K562 (cell line): ENCODE measurements around the gene ARMC6. TPM values are rescaled to one million over a fixed set of nuclear protein-coding genes. Genes with fewer than 3 reads are reported as not detected.

Source experiments
- BRCA1 ChIP-seq, 2 experiments: fragments of 450-650 bp in 1 of 2; sonication (generic) in 1 of 2; formaldehyde crosslinking in 1 of 2; IDR thresholded peaks; 2 replicates each; pipeline versions ENCODE4 v1.5.0 to v1.6.1; 2017 to 2020; ENCODE audit warnings: mild to moderate bottlenecking in 1 of 2, missing genetic modification reagents in 1 of 2
- EGR1 ChIP-seq: fragments of 450-650 bp; conservative IDR thresholded peaks from 2 replicates; pipeline ENCODE4 v1.6.1; 2017; ENCODE audit warnings: mild to moderate bottlenecking
- HCFC1 ChIP-seq: IDR thresholded peaks from 2 replicates; pipeline ENCODE4 v1.6.1; 2012; ENCODE audit warnings: low read depth, low read length, improper control_type of control experiment
- MBD2 ChIP-seq: sonication (generic); IDR thresholded peaks from 2 replicates; pipeline ENCODE4 v1.6.1; 2016; ENCODE audit warnings: low read depth, borderline replicate concordance
- MEF2D ChIP-seq: conservative IDR thresholded peaks from 2 replicates; pipeline ENCODE4 v1.6.1; 2016; ENCODE audit warnings: low read depth, missing genetic modification characterization, missing compliant biosample characterization
- NFYB ChIP-seq: IDR thresholded peaks from 2 replicates; pipeline ENCODE4 v1.6.1; 2011; ENCODE audit warnings: mild to moderate bottlenecking, moderate library complexity; ENCODE audit not compliant: insufficient read length; ENCODE audit errors: extremely low read depth
- RB1 ChIP-seq: fragments of 450-650 bp; IDR thresholded peaks from 2 replicates; pipeline ENCODE4 v1.6.1; 2017; ENCODE audit warnings: low read depth, mild to moderate bottlenecking
- RBBP5 ChIP-seq: fragments of 200-600 bp; sonication (generic); IDR thresholded peaks from 2 replicates; pipeline ENCODE4 v1.6.1; 2012; ENCODE audit warnings: borderline replicate concordance, mild to moderate bottlenecking, low read length, control low read depth, inconsistent platforms; ENCODE audit not compliant: insufficient read depth, poor library complexity, severe bottlenecking
- RBM14 ChIP-seq: fragments of 200-400 bp; formaldehyde crosslinking; IDR thresholded peaks from 2 replicates; pipeline ENCODE4 v1.6.1; 2018; ENCODE audit warnings: low read depth, mild to moderate bottlenecking, low read length, moderate library complexity, borderline replicate concordance; ENCODE audit not compliant: insufficient read depth
- TEAD2 ChIP-seq: fragments of 450-650 bp; IDR thresholded peaks from 2 replicates; pipeline ENCODE4 v1.6.1; 2016; ENCODE audit warnings: missing genetic modification characterization, control low read depth, missing compliant biosample characterization
- WHSC1 ChIP-seq: IDR thresholded peaks from one replicate; pipeline ENCODE4 v1.6.1; 2012; ENCODE audit warnings: low read length, control low read depth, inconsistent platforms
- ZEB2 ChIP-seq: fragments of 450-650 bp; IDR thresholded peaks from 2 replicates; pipeline ENCODE4 v1.6.1; 2016
- ZFP1 ChIP-seq: fragments of 450-650 bp; formaldehyde crosslinking; IDR thresholded peaks from 2 replicates; pipeline ENCODE4 v1.4.0; 2020; ENCODE audit warnings: mild to moderate bottlenecking, mixed read lengths
- ZNF184 ChIP-seq: sonication (generic); formaldehyde crosslinking; IDR thresholded peaks from 2 replicates; pipeline ENCODE4 v1.5.0; 2020; ENCODE audit warnings: missing genetic modification reagents
- polyA plus RNA-seq, 8 experiments: library from polyadenylated mRNA; depleted of rRNA in 4 of 8; stranded (reverse) in 5 of 8; unstranded in 3 of 8; fragments of >200 nt; fragmentation: Nextera tagmentation in 2 of 8; fragmentation: Illumina TruSeq in 1 of 8; extraction: Ambion mirVana in 2 of 8; extraction: Trizol in 1 of 8; gene quantifications; 2 replicates each; pipeline versions ENCODE4 v1.2.1 to v1.2.3, GENCODE V29; 2011 to 2014; ENCODE audit warnings: inconsistent platforms in 1 of 8, missing spikeins in 1 of 8
- total RNA-seq, 7 experiments: library from RNA; depleted of rRNA in 6 of 7; stranded (reverse); fragments of >200 nt in 6 of 7; fragmentation: Illumina TruSeq in 2 of 7; extraction: Trizol in 2 of 7; gene quantifications; 2 replicates each; pipeline versions ENCODE4 v1.2.1 to v1.2.3, GENCODE V29; 2011 to 2021; ENCODE audit warnings: low replicate concordance in 1 of 7
- TF ChIP-seq, protein P1 (sequence below): fragments of 450-650 bp; IDR thresholded peaks from 2 replicates; pipeline ENCODE4 v1.6.1; 2016; ENCODE audit warnings: missing biosample characterization, missing genetic modification characterization
- TF ChIP-seq, protein P2 (sequence below): sonication (generic); formaldehyde crosslinking; IDR thresholded peaks from 2 replicates; pipeline ENCODE4 v1.8.1; 2023; ENCODE audit warnings: mild to moderate bottlenecking, missing genetic modification reagents
- TF ChIP-seq, protein P3 (sequence below), 2 experiments: fragments of 450-650 bp; conservative IDR thresholded peaks; 2 replicates each; pipeline ENCODE4 v1.6.1; 2017; ENCODE audit warnings: mild to moderate bottlenecking in 2 of 2, moderate library complexity in 2 of 2
- TF ChIP-seq, protein P4 (sequence below): IDR thresholded peaks from 3 replicates; pipeline ENCODE4 v1.6.1; 2011; ENCODE audit warnings: borderline replicate concordance, mild to moderate bottlenecking; ENCODE audit not compliant: insufficient read length, insufficient read depth
- TF ChIP-seq, protein P5 (sequence below): fragments of 450-650 bp; IDR thresholded peaks from 2 replicates; pipeline ENCODE4 v1.6.1; 2017; ENCODE audit warnings: antibody characterized with exemption, mild to moderate bottlenecking

The ARMC6 gene
- total and polyA plus RNA-seq, 9 of the 15 experiments (the other 6 are each of a cell fraction or from before 2014, with no cell fraction given), result 2.1 to 93.4 (median 63.6) TPM

DNA sequence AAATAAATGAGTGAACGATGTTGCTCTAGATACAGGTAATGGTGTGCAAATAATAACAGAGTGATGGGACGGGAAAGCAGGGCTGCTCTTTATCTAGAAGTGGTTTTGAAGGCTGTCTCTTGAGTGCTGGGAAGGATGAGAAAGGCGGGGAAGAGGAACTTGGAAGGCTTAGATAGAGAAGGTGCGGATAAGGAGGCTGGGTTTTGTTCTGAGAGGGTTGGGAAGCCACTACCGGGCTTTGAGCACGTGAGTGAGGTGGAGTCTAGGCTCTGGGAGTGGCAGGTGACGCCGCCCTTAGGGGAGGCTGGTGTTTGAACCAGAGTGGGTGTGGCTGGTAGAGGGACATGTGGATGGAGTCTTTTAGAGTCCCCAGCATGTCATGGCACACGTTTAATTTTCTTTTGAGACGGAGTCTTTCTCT lies 811 bp downstream of the ARMC6 start (continued):
- TF ChIP-seq, protein P1, sequence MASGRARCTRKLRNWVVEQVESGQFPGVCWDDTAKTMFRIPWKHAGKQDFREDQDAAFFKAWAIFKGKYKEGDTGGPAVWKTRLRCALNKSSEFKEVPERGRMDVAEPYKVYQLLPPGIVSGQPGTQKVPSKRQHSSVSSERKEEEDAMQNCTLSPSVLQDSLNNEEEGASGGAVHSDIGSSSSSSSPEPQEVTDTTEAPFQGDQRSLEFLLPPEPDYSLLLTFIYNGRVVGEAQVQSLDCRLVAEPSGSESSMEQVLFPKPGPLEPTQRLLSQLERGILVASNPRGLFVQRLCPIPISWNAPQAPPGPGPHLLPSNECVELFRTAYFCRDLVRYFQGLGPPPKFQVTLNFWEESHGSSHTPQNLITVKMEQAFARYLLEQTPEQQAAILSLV (tag), result no peak
- no peak for TF ChIP-seq WHSC1
- TF ChIP-seq, protein P2, sequence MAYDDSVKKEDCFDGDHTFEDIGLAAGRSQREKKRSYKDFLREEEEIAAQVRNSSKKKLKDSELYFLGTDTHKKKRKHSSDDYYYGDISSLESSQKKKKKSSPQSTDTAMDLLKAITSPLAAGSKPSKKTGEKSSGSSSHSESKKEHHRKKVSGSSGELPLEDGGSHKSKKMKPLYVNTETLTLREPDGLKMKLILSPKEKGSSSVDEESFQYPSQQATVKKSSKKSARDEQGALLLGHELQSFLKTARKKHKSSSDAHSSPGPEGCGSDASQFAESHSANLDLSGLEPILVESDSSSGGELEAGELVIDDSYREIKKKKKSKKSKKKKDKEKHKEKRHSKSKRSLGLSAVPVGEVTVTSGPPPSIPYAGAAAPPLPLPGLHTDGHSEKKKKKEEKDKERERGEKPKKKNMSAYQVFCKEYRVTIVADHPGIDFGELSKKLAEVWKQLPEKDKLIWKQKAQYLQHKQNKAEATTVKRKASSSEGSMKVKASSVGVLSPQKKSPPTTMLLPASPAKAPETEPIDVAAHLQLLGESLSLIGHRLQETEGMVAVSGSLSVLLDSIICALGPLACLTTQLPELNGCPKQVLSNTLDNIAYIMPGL (CRISPR knock-in tag), result no peak
- no peak for TF ChIP-seq BRCA1 (IDR thresholded peaks at IDR 0.05)
- TF ChIP-seq BRCA1 (CRISPR knock-in tag; IDR thresholded peaks at IDR 0.05), result no peak
- no peak for TF ChIP-seq RBBP5
- no peak for TF ChIP-seq EGR1
- 0 out of 2 replicates have a peak, but pooled peaks have one; percentile 19 for TF ChIP-seq MBD2
- no peak for TF ChIP-seq NFYB
- TF ChIP-seq RBM14, result no peak
- no peak for TF ChIP-seq HCFC1
- TF ChIP-seq ZEB2, result 0 out of 2 replicates have a peak, but pooled peaks have one; percentile 17
- no peak for TF ChIP-seq ZNF184 (CRISPR knock-in tag)
- TF ChIP-seq, protein P3, sequence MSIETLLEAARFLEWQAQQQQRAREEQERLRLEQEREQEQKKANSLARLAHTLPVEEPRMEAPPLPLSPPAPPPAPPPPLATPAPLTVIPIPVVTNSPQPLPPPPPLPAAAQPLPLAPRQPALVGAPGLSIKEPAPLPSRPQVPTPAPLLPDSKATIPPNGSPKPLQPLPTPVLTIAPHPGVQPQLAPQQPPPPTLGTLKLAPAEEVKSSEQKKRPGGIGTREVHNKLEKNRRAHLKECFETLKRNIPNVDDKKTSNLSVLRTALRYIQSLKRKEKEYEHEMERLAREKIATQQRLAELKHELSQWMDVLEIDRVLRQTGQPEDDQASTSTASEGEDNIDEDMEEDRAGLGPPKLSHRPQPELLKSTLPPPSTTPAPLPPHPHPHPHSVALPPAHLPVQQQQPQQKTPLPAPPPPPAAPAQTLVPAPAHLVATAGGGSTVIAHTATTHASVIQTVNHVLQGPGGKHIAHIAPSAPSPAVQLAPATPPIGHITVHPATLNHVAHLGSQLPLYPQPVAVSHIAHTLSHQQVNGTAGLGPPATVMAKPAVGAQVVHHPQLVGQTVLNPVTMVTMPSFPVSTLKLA (conservative IDR thresholded peaks at IDR 0.05), result peak in 1 of 2 experiments; percentile 93; a peak in 3 of 4 replicates
- TF ChIP-seq, protein P4, sequence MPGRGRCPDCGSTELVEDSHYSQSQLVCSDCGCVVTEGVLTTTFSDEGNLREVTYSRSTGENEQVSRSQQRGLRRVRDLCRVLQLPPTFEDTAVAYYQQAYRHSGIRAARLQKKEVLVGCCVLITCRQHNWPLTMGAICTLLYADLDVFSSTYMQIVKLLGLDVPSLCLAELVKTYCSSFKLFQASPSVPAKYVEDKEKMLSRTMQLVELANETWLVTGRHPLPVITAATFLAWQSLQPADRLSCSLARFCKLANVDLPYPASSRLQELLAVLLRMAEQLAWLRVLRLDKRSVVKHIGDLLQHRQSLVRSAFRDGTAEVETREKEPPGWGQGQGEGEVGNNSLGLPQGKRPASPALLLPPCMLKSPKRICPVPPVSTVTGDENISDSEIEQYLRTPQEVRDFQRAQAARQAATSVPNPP, result no peak
- TF ChIP-seq, protein P5, sequence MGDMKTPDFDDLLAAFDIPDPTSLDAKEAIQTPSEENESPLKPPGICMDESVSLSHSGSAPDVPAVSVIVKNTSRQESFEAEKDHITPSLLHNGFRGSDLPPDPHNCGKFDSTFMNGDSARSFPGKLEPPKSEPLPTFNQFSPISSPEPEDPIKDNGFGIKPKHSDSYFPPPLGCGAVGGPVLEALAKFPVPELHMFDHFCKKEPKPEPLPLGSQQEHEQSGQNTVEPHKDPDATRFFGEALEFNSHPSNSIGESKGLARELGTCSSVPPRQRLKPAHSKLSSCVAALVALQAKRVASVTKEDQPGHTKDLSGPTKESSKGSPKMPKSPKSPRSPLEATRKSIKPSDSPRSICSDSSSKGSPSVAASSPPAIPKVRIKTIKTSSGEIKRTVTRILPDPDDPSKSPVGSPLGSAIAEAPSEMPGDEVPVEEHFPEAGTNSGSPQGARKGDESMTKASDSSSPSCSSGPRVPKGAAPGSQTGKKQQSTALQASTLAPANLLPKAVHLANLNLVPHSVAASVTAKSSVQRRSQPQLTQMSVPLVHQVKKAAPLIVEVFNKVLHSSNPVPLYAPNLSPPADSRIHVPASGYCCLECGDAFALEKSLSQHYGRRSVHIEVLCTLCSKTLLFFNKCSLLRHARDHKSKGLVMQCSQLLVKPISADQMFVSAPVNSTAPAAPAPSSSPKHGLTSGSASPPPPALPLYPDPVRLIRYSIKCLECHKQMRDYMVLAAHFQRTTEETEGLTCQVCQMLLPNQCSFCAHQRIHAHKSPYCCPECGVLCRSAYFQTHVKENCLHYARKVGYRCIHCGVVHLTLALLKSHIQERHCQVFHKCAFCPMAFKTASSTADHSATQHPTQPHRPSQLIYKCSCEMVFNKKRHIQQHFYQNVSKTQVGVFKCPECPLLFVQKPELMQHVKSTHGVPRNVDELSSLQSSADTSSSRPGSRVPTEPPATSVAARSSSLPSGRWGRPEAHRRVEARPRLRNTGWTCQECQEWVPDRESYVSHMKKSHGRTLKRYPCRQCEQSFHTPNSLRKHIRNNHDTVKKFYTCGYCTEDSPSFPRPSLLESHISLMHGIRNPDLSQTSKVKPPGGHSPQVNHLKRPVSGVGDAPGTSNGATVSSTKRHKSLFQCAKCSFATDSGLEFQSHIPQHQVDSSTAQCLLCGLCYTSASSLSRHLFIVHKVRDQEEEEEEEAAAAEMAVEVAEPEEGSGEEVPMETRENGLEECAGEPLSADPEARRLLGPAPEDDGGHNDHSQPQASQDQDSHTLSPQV, result no peak
- TF ChIP-seq MEF2D, result no peak
- TF ChIP-seq TEAD2, result no peak
- TF ChIP-seq ZFP1 (CRISPR knock-in tag), result no peak
- no peak for TF ChIP-seq RB1
